ENCODE results near the gene CYB561D2.
A peak's percentile ranks its signal among the peaks of the same experiment; 100 is the strongest.

DNA sequence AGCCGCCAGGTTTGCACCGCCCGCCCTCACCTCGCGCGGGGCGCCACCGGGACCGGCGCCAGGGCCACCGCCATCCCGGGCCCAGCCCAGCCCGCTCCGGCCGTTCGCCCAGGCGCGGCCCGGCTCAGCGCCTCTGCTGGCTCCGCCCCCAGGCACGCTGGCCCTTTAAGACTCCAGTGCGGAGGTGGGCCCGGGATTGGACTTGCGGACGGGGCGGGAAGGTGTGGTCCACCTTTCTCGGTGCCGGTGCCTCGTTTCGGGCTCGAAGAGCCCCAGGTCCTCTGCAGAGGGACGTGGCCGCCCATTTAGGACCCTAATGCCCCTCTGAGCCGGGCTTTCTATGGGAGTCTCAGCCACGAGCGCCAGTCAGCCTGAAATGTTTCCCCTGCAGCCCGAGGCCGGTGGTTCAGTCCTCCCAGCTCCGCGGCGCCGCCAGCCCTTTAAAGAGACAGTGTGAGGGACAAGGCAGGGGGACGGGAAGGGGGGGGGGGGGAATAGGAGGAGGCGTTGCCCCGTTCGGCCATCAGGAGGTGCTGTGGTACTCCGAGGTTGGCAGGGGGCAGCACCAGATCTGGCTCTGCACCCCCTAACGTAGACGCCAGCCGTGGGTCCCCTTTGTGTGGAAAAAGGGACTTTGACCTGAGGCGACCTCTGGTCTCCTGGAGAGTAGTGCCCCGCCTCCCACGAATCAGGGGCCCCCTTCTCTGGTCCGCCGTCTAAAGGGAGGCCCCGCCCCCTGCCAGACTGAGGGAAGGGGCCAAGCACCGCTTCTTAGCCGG, 29.1 kb upstream of the CYB561D2 start:
- TF ChIP-seq CTCF (IDR thresholded peaks at IDR 0.05) (peak in 2 of 4 experiments; percentile 56 to 68), POLR2A (IDR thresholded peaks at IDR 0.05) (peak in 1 of 2 donors; percentile 55), POLR2AphosphoS5 (IDR thresholded peaks at IDR 0.05) (no peak)
